NCI-H748 (cell line): Measurements from ENCODE around the gene TUBE1.

Experiments used
- DNase-seq: peaks from one replicate; lab custom pipeline; 2025; ENCODE audit not compliant: unreplicated experiment; lab: John Stamatoyannopoulos, UW

Gene TUBE1

GRCh38 chr6:112036088-112036637 lies 51.1 kb downstream of the TUBE1 start:
- DNase-seq = no peak

GRCh38 chr6:112034616-112034995 lies 52.7 kb downstream of the TUBE1 start:
- no peak for DNase-seq

- no peak for DNase-seq
These were observed 53.3 kb downstream of the TUBE1 start for GRCh38 chr6:112033791-112034615.

GRCh38 chr6:112032728-112033127 lies 54.6 kb downstream of the TUBE1 start:
- DNase-seq = peak; percentile 11

GRCh38 chr6:112031960-112032359 lies 55.3 kb downstream of the TUBE1 start:
- DNase-seq = no peak

- no peak for DNase-seq
These were observed 56.2 kb downstream of the TUBE1 start for GRCh38 chr6:112030961-112031660.

GRCh38 chr6:112030206-112030960 lies 56.9 kb downstream of the TUBE1 start:
- peak; percentile 79 for DNase-seq

GRCh38 chr6:112029045-112029822 lies 58.0 kb downstream of the TUBE1 start:
- peak; percentile 80 for DNase-seq

- no peak for DNase-seq
These were observed 59.2 kb downstream of the TUBE1 start for GRCh38 chr6:112027942-112028674.

GRCh38 chr6:112026933-112027332 lies 60.3 kb downstream of the TUBE1 start:
- DNase-seq = no peak

- no peak for DNase-seq
These were observed 62.8 kb downstream of the TUBE1 start for GRCh38 chr6:112024464-112024863.

- DNase-seq = no peak
These were observed 64.5 kb downstream of the TUBE1 start for GRCh38 chr6:112022749-112023148.

- DNase-seq = no peak
These were observed 65.5 kb downstream of the TUBE1 start for GRCh38 chr6:112021691-112022310.
